ENCODE results near the gene SRP72.

SRP72 gene

DNA sequence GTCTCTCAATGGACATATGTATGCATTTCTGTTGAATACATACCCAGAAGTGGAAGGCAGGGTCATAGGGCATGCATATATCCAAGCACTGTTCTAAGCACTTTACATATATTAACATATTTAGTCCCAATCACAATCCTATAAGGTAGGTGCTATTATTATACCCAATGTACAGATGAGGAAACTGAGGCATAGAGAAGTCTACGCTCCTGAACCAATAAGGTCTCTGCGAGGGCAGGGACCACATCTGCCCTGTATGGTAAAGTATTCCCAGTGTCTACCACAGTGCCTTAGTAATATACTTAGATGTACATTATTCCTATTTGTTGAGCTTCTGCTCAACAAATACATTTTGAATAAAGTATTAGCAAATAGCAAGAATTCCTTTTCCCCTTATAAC is 37.2 kb upstream of the SRP72 start:
- H3K4me3 ChIP-seq (ENCODE audit: low read depth, low read length) = no peak overlapping the region

DNA sequence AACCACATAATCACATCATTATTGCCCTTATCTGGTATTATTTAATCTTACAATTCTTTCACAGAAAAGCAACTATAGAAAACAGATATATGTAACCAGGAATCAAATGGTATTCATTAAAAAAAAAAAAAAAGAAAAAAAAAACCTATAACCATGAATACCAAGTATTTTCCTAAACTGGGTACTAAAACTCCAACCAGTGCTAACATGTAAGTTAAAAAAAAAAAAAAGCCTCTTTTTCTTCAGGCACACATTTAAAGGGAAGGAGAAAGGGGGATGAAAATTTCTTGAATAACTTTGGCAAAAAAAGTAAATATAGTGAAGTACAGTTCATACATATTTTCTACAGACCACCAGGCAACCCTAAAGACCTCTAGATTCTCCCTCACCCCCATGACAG is 34.1 kb upstream of the SRP72 start:
- H3K4me3 ChIP-seq (ENCODE audit: low read depth, low read length) = no peak overlapping the region
- TF ChIP-seq, protein P1, sequence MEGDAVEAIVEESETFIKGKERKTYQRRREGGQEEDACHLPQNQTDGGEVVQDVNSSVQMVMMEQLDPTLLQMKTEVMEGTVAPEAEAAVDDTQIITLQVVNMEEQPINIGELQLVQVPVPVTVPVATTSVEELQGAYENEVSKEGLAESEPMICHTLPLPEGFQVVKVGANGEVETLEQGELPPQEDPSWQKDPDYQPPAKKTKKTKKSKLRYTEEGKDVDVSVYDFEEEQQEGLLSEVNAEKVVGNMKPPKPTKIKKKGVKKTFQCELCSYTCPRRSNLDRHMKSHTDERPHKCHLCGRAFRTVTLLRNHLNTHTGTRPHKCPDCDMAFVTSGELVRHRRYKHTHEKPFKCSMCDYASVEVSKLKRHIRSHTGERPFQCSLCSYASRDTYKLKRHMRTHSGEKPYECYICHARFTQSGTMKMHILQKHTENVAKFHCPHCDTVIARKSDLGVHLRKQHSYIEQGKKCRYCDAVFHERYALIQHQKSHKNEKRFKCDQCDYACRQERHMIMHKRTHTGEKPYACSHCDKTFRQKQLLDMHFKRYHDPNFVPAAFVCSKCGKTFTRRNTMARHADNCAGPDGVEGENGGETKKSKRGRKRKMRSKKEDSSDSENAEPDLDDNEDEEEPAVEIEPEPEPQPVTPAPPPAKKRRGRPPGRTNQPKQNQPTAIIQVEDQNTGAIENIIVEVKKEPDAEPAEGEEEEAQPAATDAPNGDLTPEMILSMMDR (IDR thresholded peaks at IDR 0.05; ENCODE audit: low read depth, low read length) = no peak

More for the DNA sequence above, 37.2 kb upstream of the SRP72 start:
- TF ChIP-seq, protein P1 (IDR thresholded peaks at IDR 0.05; ENCODE audit: low read depth, low read length) = no peak

DNA sequence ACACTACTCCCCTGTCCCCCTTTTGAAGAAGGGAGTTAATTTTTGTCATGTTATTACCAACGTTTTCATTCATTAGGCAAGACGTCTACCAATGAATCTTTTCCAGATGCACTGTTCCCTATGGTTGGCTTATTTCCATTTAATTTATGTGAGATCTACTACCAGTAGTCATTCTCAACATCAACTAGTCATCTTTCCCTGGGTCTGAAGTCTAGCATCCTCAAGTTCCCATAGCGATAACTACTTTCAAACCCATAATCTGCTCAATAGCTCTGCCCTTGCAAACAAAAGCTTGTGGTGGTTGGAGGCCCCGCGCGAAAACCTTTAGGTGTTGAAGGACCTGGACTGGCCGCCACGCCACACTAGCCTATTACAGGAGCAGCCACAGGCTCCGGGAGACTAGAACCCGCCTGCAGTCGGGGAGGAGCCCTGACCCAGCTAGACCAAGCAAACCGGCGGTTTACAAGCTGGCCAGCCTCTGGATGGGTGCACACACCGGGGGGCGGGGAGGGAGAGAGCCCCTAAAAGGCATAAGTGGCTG is 32.7 kb upstream of the SRP72 start:
- TF ChIP-seq, protein P1 (IDR thresholded peaks at IDR 0.05; ENCODE audit: low read depth, low read length) = no peak
- peak overlapping the region; percentile 83 for H3K4me3 ChIP-seq (ENCODE audit: low read depth, low read length)

DNA sequence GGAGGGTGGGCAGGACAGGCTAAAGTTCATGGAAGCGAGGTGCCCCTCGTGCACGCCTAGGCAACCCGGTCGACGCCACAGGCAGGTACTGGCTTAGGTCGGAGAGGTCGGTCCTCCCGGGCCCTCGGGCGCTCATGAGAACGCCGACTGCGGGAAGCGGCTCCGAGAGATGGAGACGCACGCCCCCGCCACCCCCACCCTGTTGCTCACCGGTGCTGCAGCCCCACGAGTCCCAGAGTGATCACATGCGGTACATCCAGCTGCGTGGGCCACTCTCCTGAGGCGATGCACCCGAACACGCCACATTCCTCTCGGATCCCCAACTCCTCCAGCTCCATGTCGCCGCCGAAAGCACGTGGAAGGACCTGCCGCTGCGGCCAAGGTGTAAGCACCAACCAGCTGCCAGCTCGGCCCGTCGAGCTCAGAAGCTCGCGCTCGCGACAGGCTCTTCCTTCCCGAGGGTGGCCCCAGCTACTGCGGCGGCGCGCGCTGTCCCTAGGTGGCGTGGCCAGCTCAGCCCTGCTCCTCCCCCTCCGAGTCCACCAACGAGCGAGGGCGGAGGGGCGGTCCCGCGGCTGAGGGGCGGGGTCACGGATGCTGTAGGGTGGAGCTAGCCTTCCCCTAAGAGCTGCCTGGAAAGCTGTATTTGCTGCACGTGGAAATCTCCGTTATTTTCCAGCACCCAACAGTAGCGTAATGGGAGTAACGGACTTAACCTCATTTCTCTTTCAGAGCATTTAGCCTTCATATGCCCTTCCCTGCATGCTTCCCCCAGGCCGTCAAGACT is 32.1 kb upstream of the SRP72 start, which contains the start of gene PPAT:
Gene PPAT (minus strand): TSS at position 476 of the 787 bp plus-strand sequence. CDS start 138 bp downstream, at position 338.
- TF ChIP-seq, protein P1 (IDR thresholded peaks at IDR 0.05; ENCODE audit: low read depth, low read length) = no peak

DNA sequence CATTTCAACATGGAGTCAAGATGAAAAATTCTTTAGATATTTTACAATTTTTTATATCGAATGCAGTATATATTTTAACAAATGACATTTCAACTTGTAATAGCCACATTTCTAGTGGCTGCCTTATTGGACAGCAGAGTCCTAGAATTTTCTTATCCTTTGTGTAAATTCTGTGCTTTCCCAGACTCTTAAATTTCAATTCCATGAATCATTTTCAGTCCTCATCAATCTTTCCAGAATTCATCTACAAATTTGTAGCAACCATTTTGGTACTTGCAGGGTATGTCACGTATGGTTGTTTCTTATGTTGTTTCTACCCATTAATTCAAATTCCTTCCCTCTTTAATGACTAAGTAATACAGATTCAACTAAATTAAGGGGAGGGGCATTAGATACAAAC is 28.7 kb upstream of the SRP72 start:
- H3K4me3 ChIP-seq (ENCODE audit: low read depth, low read length) = no peak overlapping the region
- TF ChIP-seq, protein P1 (IDR thresholded peaks at IDR 0.05; ENCODE audit: low read depth, low read length) = no peak

More for the DNA sequence above, 32.1 kb upstream of the SRP72 start, which contains the start of gene PPAT:
- H3K4me3 ChIP-seq (ENCODE audit: low read depth, low read length) = peak within 1 kb of the TSS; percentile 83

DNA sequence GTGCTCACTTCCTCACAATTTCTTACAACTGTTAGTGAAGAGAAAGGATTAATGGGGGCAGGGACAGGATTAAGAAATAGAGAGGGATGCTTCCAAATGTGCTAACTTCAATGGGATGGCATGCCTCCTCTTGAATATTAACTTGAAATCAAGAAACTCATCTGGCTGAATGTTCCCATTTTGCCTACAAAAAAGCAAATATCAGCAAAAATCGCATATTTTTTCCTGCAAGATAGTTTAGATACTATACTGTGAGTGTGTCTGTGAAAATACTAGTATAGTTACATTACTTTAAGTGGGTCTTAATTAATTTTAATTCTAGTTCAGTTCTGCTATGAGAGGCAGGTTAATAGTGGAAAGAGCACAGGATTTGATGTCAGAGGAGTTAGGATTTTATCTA is 26.4 kb upstream of the SRP72 start:
- H3K4me3 ChIP-seq (ENCODE audit: low read depth, low read length) = no peak overlapping the region

More for the DNA sequence above, 26.4 kb upstream of the SRP72 start:
- TF ChIP-seq, protein P1 (IDR thresholded peaks at IDR 0.05; ENCODE audit: low read depth, low read length) = no peak
